Gastroesophageal sphincter (tissue), 3 donors: ENCODE measurements around the gene PRKN.

Source experiments
- POLR2A ChIP-seq, 2 donors: fragments of 450-650 bp; IDR thresholded peaks; one replicate each; pipeline ENCODE4 v1.6.1; 2017; ENCODE audit warnings: antibody characterized with exemption in 2 of 2, mild to moderate bottlenecking in 2 of 2, moderate library complexity in 1 of 2
- POLR2AphosphoS5 ChIP-seq: sonication (generic); formaldehyde crosslinking; IDR thresholded peaks from one replicate; pipeline ENCODE4 v1.6.1; 2017; ENCODE audit warnings: antibody characterized with exemption
- TF ChIP-seq, protein P1 (sequence below), 4 experiments: fragments of 200-600 bp in 2 of 4; fragments of 450-650 bp in 2 of 4; sonication (generic) in 1 of 4; IDR thresholded peaks; one replicate each; pipeline ENCODE4 v1.5.1; 2017 to 2019; ENCODE audit warnings: antibody characterized with exemption in 4 of 4, mild to moderate bottlenecking in 2 of 4, moderate library complexity in 2 of 4

DNA sequence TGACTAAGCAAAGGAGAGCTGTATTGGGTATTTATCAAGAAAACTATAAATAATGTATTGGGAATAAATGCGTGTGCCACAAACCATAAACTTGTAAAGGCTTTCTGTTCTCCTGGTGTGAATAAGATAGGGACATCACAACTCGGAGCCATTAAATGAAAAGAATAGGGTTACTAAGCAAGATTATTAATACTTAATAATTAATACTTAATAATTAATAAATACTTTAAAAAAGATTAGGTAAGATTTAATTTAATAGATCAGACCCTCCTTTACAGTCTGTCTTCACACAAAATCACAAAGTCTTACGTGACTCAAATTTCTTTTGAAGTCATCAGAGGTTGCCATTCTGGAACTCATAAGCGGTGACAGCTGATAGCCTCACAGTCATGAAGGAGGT, 648.9 kb downstream of the PRKN start:
- TF ChIP-seq, protein P1, sequence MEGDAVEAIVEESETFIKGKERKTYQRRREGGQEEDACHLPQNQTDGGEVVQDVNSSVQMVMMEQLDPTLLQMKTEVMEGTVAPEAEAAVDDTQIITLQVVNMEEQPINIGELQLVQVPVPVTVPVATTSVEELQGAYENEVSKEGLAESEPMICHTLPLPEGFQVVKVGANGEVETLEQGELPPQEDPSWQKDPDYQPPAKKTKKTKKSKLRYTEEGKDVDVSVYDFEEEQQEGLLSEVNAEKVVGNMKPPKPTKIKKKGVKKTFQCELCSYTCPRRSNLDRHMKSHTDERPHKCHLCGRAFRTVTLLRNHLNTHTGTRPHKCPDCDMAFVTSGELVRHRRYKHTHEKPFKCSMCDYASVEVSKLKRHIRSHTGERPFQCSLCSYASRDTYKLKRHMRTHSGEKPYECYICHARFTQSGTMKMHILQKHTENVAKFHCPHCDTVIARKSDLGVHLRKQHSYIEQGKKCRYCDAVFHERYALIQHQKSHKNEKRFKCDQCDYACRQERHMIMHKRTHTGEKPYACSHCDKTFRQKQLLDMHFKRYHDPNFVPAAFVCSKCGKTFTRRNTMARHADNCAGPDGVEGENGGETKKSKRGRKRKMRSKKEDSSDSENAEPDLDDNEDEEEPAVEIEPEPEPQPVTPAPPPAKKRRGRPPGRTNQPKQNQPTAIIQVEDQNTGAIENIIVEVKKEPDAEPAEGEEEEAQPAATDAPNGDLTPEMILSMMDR (IDR thresholded peaks at IDR 0.05): no peak
- TF ChIP-seq POLR2AphosphoS5: no peak
- TF ChIP-seq POLR2A (IDR thresholded peaks at IDR 0.05): no peak
